Adrenal gland (tissue), 5 donors: ENCODE measurements around the gene ZDHHC14.

Source experiments
- POLR2A ChIP-seq, 2 donors: fragments of 450-650 bp; IDR thresholded peaks; one replicate each; pipeline ENCODE4 v1.6.1; 2017; ENCODE audit warnings: antibody characterized with exemption in 2 of 2, mild to moderate bottlenecking in 2 of 2, moderate library complexity in 1 of 2
- TF ChIP-seq, protein P1 (sequence below), 6 experiments: fragments of 450-650 bp in 4 of 6; fragments of 200-600 bp in 2 of 6; sonication (generic) in 1 of 6; IDR thresholded peaks; 1 replicate in 5 of 6; 2 replicates in 1 of 6; pipeline versions ENCODE4 v1.5.1 to v1.8.0; 2016 to 2021; ENCODE audit warnings: antibody characterized with exemption in 6 of 6, mild to moderate bottlenecking in 2 of 6, moderate library complexity in 1 of 6
- donor health status: DM: no; HTN: no; CAD: no.

DNA sequence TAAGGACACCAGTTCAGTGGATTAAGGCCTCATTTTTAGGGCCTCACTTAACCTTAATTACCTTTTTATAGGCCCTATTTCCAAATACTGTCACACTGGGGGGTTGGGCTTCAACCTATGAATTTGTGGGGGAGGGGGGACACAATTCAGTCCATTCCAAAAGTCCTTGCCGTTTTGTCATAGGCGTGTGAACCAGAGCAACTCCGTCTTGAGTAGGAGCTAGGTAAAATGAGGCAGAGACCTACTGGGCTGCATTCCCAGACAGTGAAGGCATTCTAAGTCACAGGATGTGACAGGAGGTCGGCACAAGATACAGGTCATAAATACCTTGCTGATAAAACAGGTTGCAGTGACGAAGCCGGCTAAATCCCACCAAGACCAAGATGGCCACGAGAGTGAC is 328.6 kb downstream of the ZDHHC14 start:
- TF ChIP-seq, protein P1, sequence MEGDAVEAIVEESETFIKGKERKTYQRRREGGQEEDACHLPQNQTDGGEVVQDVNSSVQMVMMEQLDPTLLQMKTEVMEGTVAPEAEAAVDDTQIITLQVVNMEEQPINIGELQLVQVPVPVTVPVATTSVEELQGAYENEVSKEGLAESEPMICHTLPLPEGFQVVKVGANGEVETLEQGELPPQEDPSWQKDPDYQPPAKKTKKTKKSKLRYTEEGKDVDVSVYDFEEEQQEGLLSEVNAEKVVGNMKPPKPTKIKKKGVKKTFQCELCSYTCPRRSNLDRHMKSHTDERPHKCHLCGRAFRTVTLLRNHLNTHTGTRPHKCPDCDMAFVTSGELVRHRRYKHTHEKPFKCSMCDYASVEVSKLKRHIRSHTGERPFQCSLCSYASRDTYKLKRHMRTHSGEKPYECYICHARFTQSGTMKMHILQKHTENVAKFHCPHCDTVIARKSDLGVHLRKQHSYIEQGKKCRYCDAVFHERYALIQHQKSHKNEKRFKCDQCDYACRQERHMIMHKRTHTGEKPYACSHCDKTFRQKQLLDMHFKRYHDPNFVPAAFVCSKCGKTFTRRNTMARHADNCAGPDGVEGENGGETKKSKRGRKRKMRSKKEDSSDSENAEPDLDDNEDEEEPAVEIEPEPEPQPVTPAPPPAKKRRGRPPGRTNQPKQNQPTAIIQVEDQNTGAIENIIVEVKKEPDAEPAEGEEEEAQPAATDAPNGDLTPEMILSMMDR (IDR thresholded peaks at IDR 0.05), result no peak
- TF ChIP-seq POLR2A (IDR thresholded peaks at IDR 0.05), result no peak
